C4-2B (cell line): Measurements from ENCODE around the gene BARX2.

Source experiments
- H3K27ac ChIP-seq: fragments of 450-650 bp; 2 replicates; pipeline ENCODE4 v1.5.1; 2017
- CTCF ChIP-seq: fragments of 450-650 bp; conservative IDR thresholded peaks from 2 replicates; pipeline ENCODE4 v1.5.1; 2017; ENCODE audit warnings: mild to moderate bottlenecking
- ZFX ChIP-seq: fragments of 450-650 bp; IDR thresholded peaks from 2 replicates; pipeline ENCODE4 v1.6.1; 2017

The BARX2 gene

GRCh38 chr11:129366737-129367597 lies 8.7 kb upstream of the BARX2 start:
- H3K27ac ChIP-seq: no peak overlapping the region
- TF ChIP-seq ZFX: no peak
- no peak for TF ChIP-seq CTCF

- TF ChIP-seq ZFX: no peak
- TF ChIP-seq CTCF: no peak
- no peak overlapping the region for H3K27ac ChIP-seq
Measured at GRCh38 chr11:129368889-129369672, 6.6 kb upstream of the BARX2 start.

GRCh38 chr11:129370715-129371114 lies 4.9 kb upstream of the BARX2 start:
- H3K27ac ChIP-seq: no peak overlapping the region
- TF ChIP-seq ZFX (no peak), CTCF (no peak)

- TF ChIP-seq ZFX (no peak), CTCF (no peak)
Measured at GRCh38 chr11:129372609-129373488, 2.8 kb upstream of the BARX2 start.

GRCh38 chr11:129373489-129373953 lies 2.1 kb upstream of the BARX2 start:
- TF ChIP-seq ZFX (no peak), CTCF (no peak)
- no peak overlapping the region for H3K27ac ChIP-seq

More at GRCh38 chr11:129372609-129373488, 2.8 kb upstream of the BARX2 start:
- no peak overlapping the region for H3K27ac ChIP-seq

- H3K27ac ChIP-seq: no peak overlapping the region
- TF ChIP-seq ZFX (no peak), CTCF (no peak)
Measured at GRCh38 chr11:129374081-129374992, 1.3 kb upstream of the BARX2 start.
